ENCODE data around the gene SLC37A3.
"Not testable (repeated sequence)": the region's sequence is repeated elsewhere in the genome, so short reads cannot be mapped to it uniquely, and the experiment has no call there.

SLC37A3 gene

GRCh38 chr7:140433396-140433795, 35.1 kb upstream of the SLC37A3 start:
- no peaks in the 10 kb centered on the region for H3K36me3 ChIP-seq (ENCODE audit: insufficient read depth, insufficient read length, low read length)
- TF ChIP-seq ZNF274 (IDR thresholded peaks at IDR 0.05; ENCODE audit: low read depth, low read length) (no peak), YY1 (IDR thresholded peaks at IDR 0.05; ENCODE audit: insufficient read depth, insufficient read length) (no peak), SUZ12 (IDR thresholded peaks at IDR 0.05; ENCODE audit: extremely low read depth, insufficient read depth, insufficient read length) (no peak)
- no peaks in the 10 kb centered on the region for H3K4me1 ChIP-seq (ENCODE audit: insufficient read depth, insufficient read length)
- no peak overlapping the region for H3K9ac ChIP-seq (ENCODE audit: insufficient read length, low read depth)
- H3K27me3 ChIP-seq (ENCODE audit: insufficient read depth, insufficient read length): no peaks in the 10 kb centered on the region
- H3K9me3 ChIP-seq (ENCODE audit: insufficient read depth, low read length): no peaks in the 10 kb centered on the region
- no peak for DNase-seq (ENCODE audit: low read depth, low spot score)
- H3K4me3 ChIP-seq (ENCODE audit: insufficient read length, low read depth): no peak overlapping the region

DNA sequence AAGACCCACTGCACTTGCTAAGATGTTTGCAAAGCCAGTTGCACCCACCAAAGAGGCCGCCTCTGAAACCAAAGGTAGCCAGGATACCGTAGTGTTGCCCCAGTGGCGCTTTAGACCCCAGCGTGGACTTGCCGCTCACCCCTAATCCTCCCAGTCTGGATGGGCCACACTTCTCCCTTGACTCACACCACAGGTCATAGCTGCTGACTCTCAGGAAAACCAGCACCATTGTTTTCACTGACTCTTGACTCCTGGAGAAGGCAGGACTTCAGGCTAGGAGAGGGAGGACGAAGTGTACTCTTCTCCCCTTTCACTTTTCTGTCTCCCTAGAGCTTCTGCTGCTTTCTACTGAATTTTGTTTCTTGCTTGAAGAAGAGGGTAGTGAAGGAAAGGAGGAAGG, 27.8 kb upstream of the SLC37A3 start:
- TF ChIP-seq SUZ12 (IDR thresholded peaks at IDR 0.05; ENCODE audit: extremely low read depth, insufficient read depth, insufficient read length) (no peak), YY1 (IDR thresholded peaks at IDR 0.05; ENCODE audit: insufficient read depth, insufficient read length) (no peak), ZNF274 (IDR thresholded peaks at IDR 0.05; ENCODE audit: low read depth, low read length) (no peak)

DNA sequence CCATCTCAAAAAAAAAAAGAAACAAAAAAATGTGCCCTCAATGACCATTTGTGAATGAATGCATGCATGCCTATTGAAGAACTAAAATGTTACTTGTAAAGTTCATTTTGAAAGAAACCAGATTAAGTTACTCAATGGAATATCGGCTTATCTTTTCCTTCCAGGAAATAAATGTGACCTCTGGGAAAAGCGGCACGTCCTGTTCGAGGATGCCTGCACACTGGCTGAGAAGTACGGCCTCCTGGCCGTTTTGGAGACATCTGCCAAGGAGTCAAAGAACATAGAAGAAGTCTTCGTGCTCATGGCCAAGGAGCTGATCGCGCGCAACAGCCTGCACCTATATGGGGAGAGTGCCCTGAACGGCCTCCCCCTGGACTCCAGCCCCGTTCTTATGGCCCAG, 27.4 kb upstream of the SLC37A3 start:
- H3K4me1 ChIP-seq (ENCODE audit: insufficient read depth, insufficient read length): no peaks in the 10 kb centered on the region
- TF ChIP-seq SUZ12 (IDR thresholded peaks at IDR 0.05; ENCODE audit: extremely low read depth, insufficient read depth, insufficient read length): no peak
- no peak for TF ChIP-seq ZNF274 (IDR thresholded peaks at IDR 0.05; ENCODE audit: low read depth, low read length)
- no peak for TF ChIP-seq YY1 (IDR thresholded peaks at IDR 0.05; ENCODE audit: insufficient read depth, insufficient read length)
- DNase-seq (ENCODE audit: low read depth, low spot score): no peak
- no peaks in the 10 kb centered on the region for H3K36me3 ChIP-seq (ENCODE audit: insufficient read depth, insufficient read length, low read length)
- no peaks in the 10 kb centered on the region for H3K27me3 ChIP-seq (ENCODE audit: insufficient read depth, insufficient read length)
- no peak overlapping the region for H3K4me3 ChIP-seq (ENCODE audit: insufficient read length, low read depth)
- no peak overlapping the region for H3K9ac ChIP-seq (ENCODE audit: insufficient read length, low read depth)
- H3K9me3 ChIP-seq (ENCODE audit: insufficient read depth, low read length): no peaks in the 10 kb centered on the region

More for the DNA sequence above, 27.8 kb upstream of the SLC37A3 start:
- H3K27me3 ChIP-seq (ENCODE audit: insufficient read depth, insufficient read length): no peaks in the 10 kb centered on the region
- no peaks in the 10 kb centered on the region for H3K4me1 ChIP-seq (ENCODE audit: insufficient read depth, insufficient read length)
- no peak for DNase-seq (ENCODE audit: low read depth, low spot score)
- no peaks in the 10 kb centered on the region for H3K9me3 ChIP-seq (ENCODE audit: insufficient read depth, low read length)
- no peaks in the 10 kb centered on the region for H3K36me3 ChIP-seq (ENCODE audit: insufficient read depth, insufficient read length, low read length)
- H3K9ac ChIP-seq (ENCODE audit: insufficient read length, low read depth): no peak overlapping the region
- no peak overlapping the region for H3K4me3 ChIP-seq (ENCODE audit: insufficient read length, low read depth)

DNA sequence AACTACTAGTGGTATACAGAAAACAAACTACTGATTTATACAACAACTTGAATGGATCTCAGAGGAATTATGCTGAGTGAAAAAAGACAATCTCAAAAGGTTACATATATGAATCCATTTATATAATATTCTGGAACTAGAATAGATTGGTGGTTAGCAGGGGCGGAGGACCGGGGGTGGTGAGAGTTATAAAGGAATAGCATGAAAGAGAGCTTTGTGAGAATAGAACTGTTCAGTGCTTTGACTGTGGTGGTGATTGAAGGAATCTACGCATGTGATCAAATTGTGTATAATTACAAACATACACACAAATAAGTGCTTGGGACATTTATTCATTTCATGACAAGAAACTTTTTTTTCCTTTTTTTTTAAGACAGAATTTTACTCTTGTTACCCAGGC, 25.2 kb upstream of the SLC37A3 start:
- no peaks in the 10 kb centered on the region for H3K27me3 ChIP-seq (ENCODE audit: insufficient read depth, insufficient read length)
- H3K4me3 ChIP-seq (ENCODE audit: insufficient read length, low read depth): no peak overlapping the region
- TF ChIP-seq ZNF274 (IDR thresholded peaks at IDR 0.05; ENCODE audit: low read depth, low read length): no peak
- no peak for TF ChIP-seq SUZ12 (IDR thresholded peaks at IDR 0.05; ENCODE audit: extremely low read depth, insufficient read depth, insufficient read length)
- no peak for TF ChIP-seq YY1 (IDR thresholded peaks at IDR 0.05; ENCODE audit: insufficient read depth, insufficient read length)
- H3K9me3 ChIP-seq (ENCODE audit: insufficient read depth, low read length): no peaks in the 10 kb centered on the region
- H3K36me3 ChIP-seq (ENCODE audit: insufficient read depth, insufficient read length, low read length): no peaks in the 10 kb centered on the region
- H3K4me1 ChIP-seq (ENCODE audit: insufficient read depth, insufficient read length): no peaks in the 10 kb centered on the region
- no peak for DNase-seq (ENCODE audit: low read depth, low spot score)
- no peak overlapping the region for H3K9ac ChIP-seq (ENCODE audit: insufficient read length, low read depth)

DNA sequence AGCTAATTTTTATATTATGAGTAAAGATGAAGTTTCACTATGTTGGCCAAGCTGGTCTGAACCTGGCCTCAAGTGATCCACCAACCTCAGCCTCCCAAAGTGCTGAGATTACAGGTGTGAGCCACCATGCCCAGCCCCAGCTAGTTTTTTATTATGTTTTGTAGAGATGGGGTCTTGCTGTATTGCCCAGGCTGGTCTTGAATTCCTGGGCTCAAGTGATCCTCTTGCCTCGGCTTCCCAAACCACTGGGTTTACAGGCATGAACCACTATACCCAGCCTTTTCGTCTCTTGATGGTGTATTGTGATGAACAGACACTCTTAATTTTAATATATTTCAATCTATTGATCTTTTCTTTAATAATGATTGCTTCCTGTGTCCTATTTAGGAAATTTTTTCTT, 23.2 kb upstream of the SLC37A3 start:
- no peaks in the 10 kb centered on the region for H3K4me1 ChIP-seq (ENCODE audit: insufficient read depth, insufficient read length)
- no peak for DNase-seq (ENCODE audit: low read depth, low spot score)
- H3K9ac ChIP-seq (ENCODE audit: insufficient read length, low read depth): no peak overlapping the region

GRCh38 chr7:140418653-140419052, 20.3 kb upstream of the SLC37A3 start:
- no peak for DNase-seq (ENCODE audit: low read depth, low spot score)
- TF ChIP-seq YY1 (IDR thresholded peaks at IDR 0.05; ENCODE audit: insufficient read depth, insufficient read length): no peak
- TF ChIP-seq ZNF274 (IDR thresholded peaks at IDR 0.05; ENCODE audit: low read depth, low read length): no peak
- TF ChIP-seq SUZ12 (IDR thresholded peaks at IDR 0.05; ENCODE audit: extremely low read depth, insufficient read depth, insufficient read length): no peak
- H3K27me3 ChIP-seq (ENCODE audit: insufficient read depth, insufficient read length): no peaks in the 10 kb centered on the region

More for the DNA sequence above, 23.2 kb upstream of the SLC37A3 start:
- Histone ChIP-seq H3K36me3 (ENCODE audit: insufficient read depth, insufficient read length, low read length) (no peaks in the 10 kb centered on the region), H3K27me3 (ENCODE audit: insufficient read depth, insufficient read length) (no peaks in the 10 kb centered on the region), H3K9me3 (ENCODE audit: insufficient read depth, low read length) (no peaks in the 10 kb centered on the region), H3K4me3 (ENCODE audit: insufficient read length, low read depth) (no peak overlapping the region)
- no peak for TF ChIP-seq ZNF274 (IDR thresholded peaks at IDR 0.05; ENCODE audit: low read depth, low read length)
- no peak for TF ChIP-seq YY1 (IDR thresholded peaks at IDR 0.05; ENCODE audit: insufficient read depth, insufficient read length)
- no peak for TF ChIP-seq SUZ12 (IDR thresholded peaks at IDR 0.05; ENCODE audit: extremely low read depth, insufficient read depth, insufficient read length)

GRCh38 chr7:140418156-140418472, 19.8 kb upstream of the SLC37A3 start:
- H3K9me3 ChIP-seq (ENCODE audit: insufficient read depth, low read length); H3K36me3 ChIP-seq (ENCODE audit: insufficient read depth, insufficient read length, low read length); H3K27me3 ChIP-seq (ENCODE audit: insufficient read depth, insufficient read length); H3K9ac ChIP-seq (ENCODE audit: insufficient read length, low read depth); H3K4me3 ChIP-seq (ENCODE audit: insufficient read length, low read depth); H3K4me1 ChIP-seq (ENCODE audit: insufficient read depth, insufficient read length); DNase-seq (ENCODE audit: low read depth, low spot score): not testable (repeated sequence)

More at GRCh38 chr7:140418653-140419052, 20.3 kb upstream of the SLC37A3 start:
- H3K9me3 ChIP-seq (ENCODE audit: insufficient read depth, low read length): no peaks in the 10 kb centered on the region
- H3K4me1 ChIP-seq (ENCODE audit: insufficient read depth, insufficient read length): no peaks in the 10 kb centered on the region
- H3K36me3 ChIP-seq (ENCODE audit: insufficient read depth, insufficient read length, low read length): no peaks in the 10 kb centered on the region
- no peak overlapping the region for H3K4me3 ChIP-seq (ENCODE audit: insufficient read length, low read depth)
- H3K9ac ChIP-seq (ENCODE audit: insufficient read length, low read depth): no peak overlapping the region
